Neural progenitor cell (in vitro differentiated cells): ENCODE results near the gene OR2T8. TPM values are rescaled to one million over a fixed set of nuclear protein-coding genes. Genes with fewer than 3 reads are reported as not detected.

Experiments
- DNase-seq: peaks from one replicate; pipeline ENCODE4 v3.0.0-alpha.2; 2016; ENCODE audit warnings: low spot score
- H2AFZ ChIP-seq: fragments of 200-600 bp; sonication (generic); replicated peaks from 2 replicates; pipeline ENCODE4 v1.6.1; 2016; ENCODE audit warnings: antibody characterized with exemption
- H3F3A ChIP-seq: fragments of 200-600 bp; sonication (generic); 2 replicates; pipeline ENCODE4 v1.6.1; 2016; ENCODE audit warnings: antibody characterized with exemption, low read depth
- H3K27ac ChIP-seq: fragments of 200-600 bp; sonication (generic); 2 replicates; pipeline ENCODE4 v1.5.1; 2016; ENCODE audit warnings: mild to moderate bottlenecking
- H3K27me3 ChIP-seq: fragments of 200-600 bp; sonication (generic); 2 replicates; pipeline ENCODE4 v1.6.1; 2016; ENCODE audit warnings: mild to moderate bottlenecking, moderate library complexity
- H3K36me3 ChIP-seq: fragments of 200-600 bp; sonication (generic); 2 replicates; pipeline ENCODE4 v1.5.1; 2016
- H3K4me1 ChIP-seq: fragments of 200-600 bp; sonication (generic); 2 replicates; pipeline ENCODE4 v1.6.1; 2016; ENCODE audit warnings: mixed run types
- H3K4me2 ChIP-seq: fragments of 200-600 bp; sonication (generic); 2 replicates; pipeline ENCODE4 v1.6.1; 2016
- H3K4me3 ChIP-seq: fragments of 200-600 bp; sonication (generic); 2 replicates; pipeline ENCODE4 v1.5.1; 2016
- H3K79me2 ChIP-seq: fragments of 200-600 bp; sonication (generic); 2 replicates; pipeline ENCODE4 v1.6.1; 2016; ENCODE audit warnings: low read depth
- H3K9ac ChIP-seq: fragments of 200-600 bp; sonication (generic); 2 replicates; pipeline ENCODE4 v1.6.1; 2016
- H3K9me3 ChIP-seq: fragments of 200-600 bp; sonication (generic); 2 replicates; pipeline ENCODE4 v1.5.1; 2016; ENCODE audit warnings: low read depth
- H4K20me1 ChIP-seq: fragments of 200-600 bp; sonication (generic); 2 replicates; pipeline ENCODE4 v1.6.1; 2016; ENCODE audit warnings: low read depth
- H3K27ac Mint-ChIP-seq: 3 replicates; pipeline ENCODE4 v1.8.0; 2021; ENCODE audit warnings: mixed read lengths
- H3K27me3 Mint-ChIP-seq: 2 replicates; pipeline ENCODE4 v1.8.0; 2022; ENCODE audit warnings: low read depth, mild to moderate bottlenecking, inconsistent platforms, moderate library complexity, mixed read lengths; ENCODE audit not compliant: insufficient read depth
- H3K36me3 Mint-ChIP-seq: 3 replicates; pipeline ENCODE4 v1.8.0; 2021; ENCODE audit warnings: mixed read lengths
- H3K4me1 Mint-ChIP-seq: 3 replicates; pipeline ENCODE4 v1.8.0; 2021; ENCODE audit warnings: mixed read lengths
- H3K4me3 Mint-ChIP-seq: 3 replicates; pipeline ENCODE4 v1.8.0; 2021; ENCODE audit warnings: mild to moderate bottlenecking, moderate library complexity, mixed read lengths
- H3K9me3 Mint-ChIP-seq: 3 replicates; pipeline ENCODE4 v1.8.0; 2020; ENCODE audit warnings: mixed read lengths
- CTCF ChIP-seq: fragments of 200-600 bp; sonication (generic); IDR thresholded peaks from 2 replicates; pipeline ENCODE4 v1.5.1; 2017; ENCODE audit warnings: antibody characterized with exemption, mild to moderate bottlenecking
- EZH2 ChIP-seq: fragments of 200-600 bp; sonication (generic); IDR thresholded peaks from 2 replicates; pipeline ENCODE4 v1.6.1; 2017; ENCODE audit warnings: antibody characterized with exemption, mild to moderate bottlenecking, moderate library complexity
- EZH2phosphoT487 ChIP-seq: fragments of 200-600 bp; sonication (generic); IDR thresholded peaks from 2 replicates; pipeline ENCODE4 v1.6.1; 2017; ENCODE audit warnings: antibody characterized with exemption
- total RNA-seq: library from RNA; depleted of rRNA; stranded (reverse); fragments of >200 nt; gene quantifications from 2 replicates; pipeline ENCODE4 v1.2.3, GENCODE V29; 2015; ENCODE audit warnings: low replicate concordance

Gene OR2T8
- total RNA-seq, 1 donor from 2014 or later: not detected

GRCh38 chr1:247942624-247943023 lies 22.6 kb downstream of the OR2T8 start:
- H3K27me3 ChIP-seq: no peaks in the 10 kb centered on the region
- H3K27ac ChIP-seq: no peak overlapping the region
- H3K4me2 ChIP-seq: no peak overlapping the region
- peaks cover 39% of the 10 kb centered on the region for H3K9me3 ChIP-seq
- Mint-ChIP-seq H3K4me1 (no peaks in the 10 kb centered on the region), H3K27me3 (no peaks in the 10 kb centered on the region), H3K4me3 (no peak overlapping the region), H3K27ac (no peak overlapping the region), H3K9me3 (peaks cover 6% of the 10 kb centered on the region), H3K36me3 (no peaks in the 10 kb centered on the region)
- H3K36me3 ChIP-seq: no peaks in the 10 kb centered on the region
- no peak for DNase-seq
- TF ChIP-seq CTCF (no peak), EZH2 (no peak), EZH2phosphoT487 (no peak)
- no peaks in the 10 kb centered on the region for H4K20me1 ChIP-seq
- no peaks in the 10 kb centered on the region for H3K79me2 ChIP-seq
- H3K4me3 ChIP-seq: no peak overlapping the region
- no peak overlapping the region for H2AFZ ChIP-seq
- H3K9ac ChIP-seq: no peak overlapping the region
- no peaks in the 10 kb centered on the region for H3K4me1 ChIP-seq
- H3F3A ChIP-seq: no peaks in the 10 kb centered on the region

GRCh38 chr1:247948558-247948957 lies 28.5 kb downstream of the OR2T8 start, which contains the start of gene OR2L8:
TSS of gene OR2L8 (plus strand) at chr1:247948858. CDS start at chr1:247948858, 0 bp downstream.
- no peaks in the 10 kb centered on the region for H3F3A ChIP-seq
- no peaks in the 10 kb centered on the region for H3K27me3 ChIP-seq
- DNase-seq: no peak
- no peak within 1 kb of the TSS for H3K4me3 ChIP-seq
- H2AFZ ChIP-seq: no peak within 1 kb of the TSS
- Mint-ChIP-seq H3K27ac (no peak within 1 kb of the TSS), H3K36me3 (no peaks in the 10 kb centered on the region), H3K9me3 (peaks cover 21% of the 10 kb centered on the region), H3K4me3 (no peak within 1 kb of the TSS), H3K4me1 (no peaks in the 10 kb centered on the region), H3K27me3 (no peaks in the 10 kb centered on the region)
- H3K79me2 ChIP-seq: no peaks in the 10 kb centered on the region
- no peaks in the 10 kb centered on the region for H3K4me1 ChIP-seq
- H3K9me3 ChIP-seq: peaks cover 26% of the 10 kb centered on the region
- TF ChIP-seq EZH2phosphoT487 (no peak), CTCF (no peak), EZH2 (no peak)
- no peak within 1 kb of the TSS for H3K4me2 ChIP-seq
- H3K27ac ChIP-seq: no peak within 1 kb of the TSS
- no peak within 1 kb of the TSS for H3K9ac ChIP-seq
- no peaks in the 10 kb centered on the region for H4K20me1 ChIP-seq
- H3K36me3 ChIP-seq: no peaks in the 10 kb centered on the region

- H3K9me3 ChIP-seq: peaks cover 16% of the 10 kb centered on the region
- H3K79me2 ChIP-seq: no peaks in the 10 kb centered on the region
- H3K4me1 ChIP-seq: no peaks in the 10 kb centered on the region
- no peaks in the 10 kb centered on the region for H3K4me1 Mint-ChIP-seq
- H4K20me1 ChIP-seq: no peaks in the 10 kb centered on the region
- H3K27me3 ChIP-seq: no peaks in the 10 kb centered on the region
- H3K4me3 Mint-ChIP-seq: no peak overlapping the region
- no peak for DNase-seq
- no peak overlapping the region for H2AFZ ChIP-seq
- TF ChIP-seq EZH2 (no peak), CTCF (no peak), EZH2phosphoT487 (no peak)
- no peak overlapping the region for H3K4me3 ChIP-seq
- H3K27ac ChIP-seq: no peak overlapping the region
- peaks cover 25% of the 10 kb centered on the region for H3K9me3 Mint-ChIP-seq
- no peaks in the 10 kb centered on the region for H3K36me3 ChIP-seq
- no peaks in the 10 kb centered on the region for H3K36me3 Mint-ChIP-seq
- H3K27ac Mint-ChIP-seq: no peak overlapping the region
- H3K9ac ChIP-seq: no peak overlapping the region
- H3K27me3 Mint-ChIP-seq: no peaks in the 10 kb centered on the region
- no peaks in the 10 kb centered on the region for H3F3A ChIP-seq
- H3K4me2 ChIP-seq: no peak overlapping the region
These were observed 33.4 kb downstream of the OR2T8 start for GRCh38 chr1:247953408-247953807.

DNA sequence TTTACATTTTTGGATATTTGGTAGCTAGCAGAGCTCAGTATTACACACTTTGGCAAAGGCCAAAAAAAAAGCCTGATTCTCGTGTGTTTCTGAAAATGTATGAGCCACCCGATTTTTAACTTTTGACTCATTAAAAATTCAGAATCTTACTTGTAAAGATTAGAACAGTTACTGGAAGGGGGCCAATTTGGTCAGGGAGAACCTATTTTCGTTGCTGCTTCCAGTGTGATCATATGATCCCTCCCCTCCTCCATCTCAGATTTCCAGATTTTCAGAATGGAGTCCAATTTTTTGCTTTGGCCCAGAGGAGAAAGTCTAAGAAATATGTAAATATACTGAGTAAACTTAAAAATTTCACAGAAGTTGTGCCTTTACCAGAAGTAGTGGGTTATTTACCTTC lies 41.7 kb downstream of the OR2T8 start:
- Histone ChIP-seq H3K9me3 (peaks cover 7% of the 10 kb centered on the region), H3K4me2 (no peak overlapping the region), H3K27ac (no peak overlapping the region), H3K79me2 (no peaks in the 10 kb centered on the region), H3K27me3 (no peaks in the 10 kb centered on the region), H2AFZ (no peak overlapping the region), H3K36me3 (no peaks in the 10 kb centered on the region), H3K4me3 (no peak overlapping the region), H3K4me1 (no peaks in the 10 kb centered on the region), H3F3A (no peaks in the 10 kb centered on the region), H3K9ac (no peak overlapping the region), H4K20me1 (no peaks in the 10 kb centered on the region)
- no peak for DNase-seq
- no peak for TF ChIP-seq EZH2phosphoT487
- TF ChIP-seq EZH2: no peak
- TF ChIP-seq CTCF: no peak
- no peaks in the 10 kb centered on the region for H3K4me1 Mint-ChIP-seq
- H3K9me3 Mint-ChIP-seq: peaks cover 10% of the 10 kb centered on the region
- no peaks in the 10 kb centered on the region for H3K27me3 Mint-ChIP-seq
- no peak overlapping the region for H3K4me3 Mint-ChIP-seq
- H3K36me3 Mint-ChIP-seq: no peaks in the 10 kb centered on the region
- no peak overlapping the region for H3K27ac Mint-ChIP-seq
